T-cell (primary cell): ENCODE measurements around the gene LGALS14. TPM values are rescaled to one million over a fixed set of nuclear protein-coding genes. Genes with fewer than 3 reads are reported as not detected.
"Not testable (repeated sequence)": the region's sequence is repeated elsewhere in the genome, so short reads cannot be mapped to it uniquely, and the experiment has no call there.

Source experiments
- ATAC-seq, 4 experiments: fragments of 200-7000 bp in 3 of 4; fragments of 150-1000 bp in 1 of 4; cut with Tn5 transposase; replicated peaks in 1 of 4; 1 replicate in 3 of 4; 2 replicates in 1 of 4; pipeline ENCODE4 v1.10.0; 2021; ENCODE audit warnings: moderate library complexity in 3 of 4, mild to moderate bottlenecking in 2 of 4, moderate number of reproducible peaks in 1 of 4
- CTCF ChIA-PET, 2 donors: fragments of 300-600 bp; sonication (Branson Sonifier 250); formaldehyde crosslinking; loops; one replicate each; lab custom pipeline; 2022; ENCODE audit warnings: antibody characterized with exemption in 2 of 2; lab: Charles Lee
- POLR2A ChIA-PET, 2 donors: fragments of 300-600 bp; sonication (Branson Sonifier 250); formaldehyde crosslinking; loops; one replicate each; lab custom pipeline; 2022; ENCODE audit warnings: antibody characterized with exemption in 2 of 2; lab: Charles Lee
- DNase-seq, 35 experiments: peaks; one replicate each; pipeline versions ENCODE4 v3.0.0 to v3.0.0-alpha.2; 2013 to 2023
- H3K27ac ChIP-seq: one replicate; pipeline ENCODE4 v1.5.1; 2013; ENCODE audit warnings: low read length
- H3K27me3 ChIP-seq, 2 experiments: replicated peaks in 1 of 2; 1 replicate in 1 of 2; 2 replicates in 1 of 2; pipeline versions ENCODE4 v1.6.1 to v1.7.0; 2013; ENCODE audit warnings: low read length in 1 of 2, mixed read lengths in 1 of 2; ENCODE audit not compliant: control insufficient read depth in 2 of 2, insufficient read depth in 2 of 2; ENCODE audit errors: extremely low read depth in 1 of 2
- H3K36me3 ChIP-seq, 2 donors: 1 replicate in 1 of 2; 2 replicates in 1 of 2; pipeline versions ENCODE4 v1.6.1 to v1.7.0; 2013; ENCODE audit warnings: low read length in 1 of 2; ENCODE audit not compliant: control insufficient read depth in 2 of 2, insufficient read depth in 1 of 2; ENCODE audit errors: extremely low read depth in 1 of 2
- H3K4me1 ChIP-seq, 2 experiments: 1 replicate in 1 of 2; 2 replicates in 1 of 2; pipeline versions ENCODE4 v1.6.1 to v1.7.0; 2013; ENCODE audit warnings: low read length in 2 of 2, mixed read lengths in 1 of 2; ENCODE audit not compliant: insufficient read depth in 2 of 2, control insufficient read depth in 1 of 2; ENCODE audit errors: extremely low read depth in 1 of 2
- H3K4me3 ChIP-seq, 2 donors: 1 replicate in 1 of 2; 2 replicates in 1 of 2; pipeline versions ENCODE4 v1.5.1 to v1.7.0; 2013; ENCODE audit warnings: mild to moderate bottlenecking in 2 of 2, low read length in 1 of 2, moderate library complexity in 1 of 2; ENCODE audit not compliant: control insufficient read depth in 1 of 2; ENCODE audit errors: extremely low read depth in 1 of 2
- H3K9me3 ChIP-seq: 2 replicates; pipeline ENCODE4 v1.7.0; 2013
- H3K27ac Mint-ChIP-seq, 2 donors: one replicate each; pipeline ENCODE4 v1.8.0; 2020 to 2021; ENCODE audit warnings: mild to moderate bottlenecking in 2 of 2, mixed read lengths in 2 of 2
- H3K27me3 Mint-ChIP-seq, 2 donors: one replicate each; pipeline ENCODE4 v1.8.0; 2021 to 2022; ENCODE audit warnings: mixed read lengths in 2 of 2
- H3K36me3 Mint-ChIP-seq: one replicate; pipeline ENCODE4 v1.8.0; 2021; ENCODE audit warnings: mixed read lengths
- H3K4me1 Mint-ChIP-seq, 3 donors: one replicate each; pipeline ENCODE4 v1.8.0; 2020 to 2022; ENCODE audit warnings: mixed read lengths in 3 of 3, mild to moderate bottlenecking in 1 of 3
- H3K4me3 Mint-ChIP-seq, 3 donors: one replicate each; pipeline ENCODE4 v1.8.0; 2020 to 2022; ENCODE audit warnings: mild to moderate bottlenecking in 3 of 3, mixed read lengths in 3 of 3, moderate library complexity in 3 of 3
- H3K9me3 Mint-ChIP-seq, 3 donors: one replicate each; pipeline ENCODE4 v1.8.0; 2020 to 2022; ENCODE audit warnings: mixed read lengths in 3 of 3
- WGBS: methylation state at CpG from one replicate; pipeline ENCODE4 v1.1.5; 2013; ENCODE audit warnings: missing lambda C conversion rate; ENCODE audit not compliant: insufficient coverage; 5-methylcytosine and 5-hydroxymethylcytosine counted together
- total RNA-seq, 35 experiments: library from RNA in 6 of 35; stranded (reverse) in 6 of 35; fragments of 120-200 nt in 1 of 35; gene quantifications; one replicate each; pipeline versions ENCODE4 v1.2.1 to v1.2.4 and lab custom pipeline; 2013 to 2026

The LGALS14 gene
- total RNA-seq, 5 donors from 2014 or later (not counting 1 experiment from before 2014, with no cell fraction given), result 0.49 to 1.2 TPM; not detected in 3

GRCh38 chr19:39670998-39671397, 33.3 kb upstream of the LGALS14 start:
- CTCF ChIA-PET, result interaction anchor here in 1 of 2 donors (0.7 to 0.8 kb wide), 2 partner anchors 84 to 110 kb away, joined by 3 read pairs; no protein-coding TSS in a partner anchor
- peaks cover 14 to 16% of the 10 kb centered on the region in 2 donors for H3K27me3 Mint-ChIP-seq
- H3K9me3 ChIP-seq, result no peaks in the 10 kb centered on the region
- H3K36me3 Mint-ChIP-seq, result no peaks in the 10 kb centered on the region
- H3K27me3 ChIP-seq, result peaks cover 2 to 3% of the 10 kb centered on the region in 2 experiments
- H3K4me3 ChIP-seq, result no peak overlapping the region
- ATAC-seq, result no peak
- no peak overlapping the region for H3K27ac Mint-ChIP-seq
- H3K4me1 ChIP-seq, result peaks cover 0 to 9% of the 10 kb centered on the region in 2 experiments
- H3K36me3 ChIP-seq, result no peaks in the 10 kb centered on the region
- H3K4me1 Mint-ChIP-seq, result peaks cover 24 to 34% (median 26%) of the 10 kb centered on the region in 3 donors
- no peaks in the 10 kb centered on the region for H3K9me3 Mint-ChIP-seq
- H3K4me3 Mint-ChIP-seq, result no peak overlapping the region
- WGBS, result 25% methylated on average over 1 of the region's 4 CpGs
- no peak for DNase-seq
- no peak overlapping the region for H3K27ac ChIP-seq
- POLR2A ChIA-PET, result no interaction called here

- peak overlapping the region; percentile 57 to 80 for H3K27ac Mint-ChIP-seq
- H3K4me1 ChIP-seq, result peaks cover 0 to 9% of the 10 kb centered on the region in 2 experiments
- CTCF ChIA-PET, result interaction anchor here in 1 of 2 donors (0.8 to 3.5 kb wide), 3 partner anchors 111 to 123 kb away, joined by 3 to 17 read pairs (median 3); no protein-coding TSS in a partner anchor
- no peaks in the 10 kb centered on the region for H3K9me3 Mint-ChIP-seq
- H3K27me3 ChIP-seq, result peaks cover 0 to 3% of the 10 kb centered on the region in 2 experiments
- POLR2A ChIA-PET, result interaction anchor here in 1 of 2 donors (0.6 kb wide), 1 partner anchor 9 kb away, joined by 3 read pairs; no protein-coding TSS in a partner anchor
- DNase-seq (peak in 29 of 35 experiments; percentile 9 to 79 (median 31)), ATAC-seq (peak; percentile 74 to 92 (median 80))
- H3K4me3 ChIP-seq, result no peak overlapping the region
- H3K27ac ChIP-seq, result no peak overlapping the region
- peaks cover 9 to 10% of the 10 kb centered on the region in 2 donors for H3K27me3 Mint-ChIP-seq
- no peaks in the 10 kb centered on the region for H3K9me3 ChIP-seq
- no peaks in the 10 kb centered on the region for H3K36me3 Mint-ChIP-seq
- H3K4me1 Mint-ChIP-seq, result peaks cover 28 to 37% (median 28%) of the 10 kb centered on the region in 3 donors
- 16% methylated on average over 5 of the region's 9 CpGs for WGBS
- H3K4me3 Mint-ChIP-seq, result peak overlapping the region in 1 of 3 donors; percentile 15
- no peaks in the 10 kb centered on the region for H3K36me3 ChIP-seq
Observed at GRCh38 chr19:39671739-39672363, 32.4 kb upstream of the LGALS14 start.

GRCh38 chr19:39672473-39672872, 31.8 kb upstream of the LGALS14 start:
- Mint-ChIP-seq H3K27me3 (peaks cover 5 to 6% of the 10 kb centered on the region in 2 donors), H3K36me3 (no peaks in the 10 kb centered on the region), H3K27ac (peak overlapping the region; percentile 80 to 91), H3K4me3 (peak overlapping the region in 1 of 3 donors; percentile 15), H3K4me1 (peaks cover 28 to 43% (median 31%) of the 10 kb centered on the region in 3 donors), H3K9me3 (no peaks in the 10 kb centered on the region)
- no peaks in the 10 kb centered on the region for H3K9me3 ChIP-seq
- CTCF ChIA-PET, result interaction anchor here (0.6 to 3.5 kb wide), 5 partner anchors 10 to 378 kb away, joined by 3 to 17 read pairs (median 5); no protein-coding TSS in a partner anchor
- peaks cover 0 to 9% of the 10 kb centered on the region in 2 experiments for H3K4me1 ChIP-seq
- WGBS, result 79% methylated on average over 3 of the region's 5 CpGs
- DNase-seq, result no peak
- H3K4me3 ChIP-seq, result no peak overlapping the region
- H3K36me3 ChIP-seq, result no peaks in the 10 kb centered on the region
- H3K27ac ChIP-seq, result no peak overlapping the region
- peaks cover 0 to 3% of the 10 kb centered on the region in 2 experiments for H3K27me3 ChIP-seq
- POLR2A ChIA-PET, result interaction anchor here in 1 of 2 donors (0.6 kb wide), 1 partner anchor 1098 kb away, joined by 3 read pairs; no protein-coding TSS in a partner anchor
- ATAC-seq, result no peak

GRCh38 chr19:39673862-39674261, 30.4 kb upstream of the LGALS14 start:
- ChIA-PET CTCF (interaction anchor here (0.6 to 3.5 kb wide), 5 partner anchors 122 to 234 kb away, joined by 3 to 17 read pairs (median 3); partner anchors contain the start of genes EID2 (in 1 of the 2) and EID2B (in 1 of the 2)), POLR2A (interaction anchor here in 1 of 2 donors (0.7 kb wide), 1 partner anchor 1104 kb away, joined by 3 read pairs; the partner anchor contains the start of gene RAB4B)
- not testable (repeated sequence) for H3K36me3 Mint-ChIP-seq, H3K36me3 ChIP-seq, H3K4me3 Mint-ChIP-seq, H3K27me3 ChIP-seq, ATAC-seq, DNase-seq, H3K4me3 ChIP-seq, H3K27ac ChIP-seq, H3K27me3 Mint-ChIP-seq, H3K9me3 Mint-ChIP-seq, H3K9me3 ChIP-seq
- Mint-ChIP-seq H3K4me1 (peaks cover 38 to 54% (median 42%) of the 10 kb centered on the region in 3 donors), H3K27ac (peak overlapping the region in 1 of 2 donors; percentile 3)
- WGBS, result 71% methylated on average over 1 of the region's 1 CpG
- H3K4me1 ChIP-seq, result peaks cover 0 to 14% of the 10 kb centered on the region in 2 experiments

- peaks cover 0 to 29% of the 10 kb centered on the region in 2 experiments for H3K4me1 ChIP-seq
- no peak for ATAC-seq
- H3K27me3 ChIP-seq, result no peaks in the 10 kb centered on the region
- Mint-ChIP-seq H3K27me3 (peaks cover 0 to 6% of the 10 kb centered on the region in 2 donors), H3K4me3 (peak overlapping the region in 1 of 3 donors; percentile 46), H3K9me3 (no peaks in the 10 kb centered on the region), H3K36me3 (no peaks in the 10 kb centered on the region), H3K27ac (peak overlapping the region; percentile 53 to 65), H3K4me1 (peaks cover 53 to 73% (median 58%) of the 10 kb centered on the region in 3 donors)
- no peak overlapping the region for H3K27ac ChIP-seq
- POLR2A ChIA-PET, result no interaction called here
- CTCF ChIA-PET, result no interaction called here
- WGBS, result 29% methylated on average over 3 of the region's 3 CpGs
- no peaks in the 10 kb centered on the region for H3K9me3 ChIP-seq
- H3K36me3 ChIP-seq, result no peaks in the 10 kb centered on the region
- no peak for DNase-seq
- H3K4me3 ChIP-seq, result no peak overlapping the region
Observed at GRCh38 chr19:39676004-39676403, 28.3 kb upstream of the LGALS14 start.
